Immature natural killer cell (primary cell): ENCODE results near the gene DLG2. TPM values are rescaled to one million over a fixed set of nuclear protein-coding genes. Genes with fewer than 3 reads are reported as not detected.

Source experiments
- DNase-seq, 3 donors: peaks; one replicate each; pipeline ENCODE4 v3.0.0; 2022; ENCODE audit warnings: mixed read lengths in 1 of 3
- H3K27ac Mint-ChIP-seq, 6 donors: one replicate each; pipeline ENCODE4 v1.8.0; 2020; ENCODE audit warnings: mixed read lengths in 6 of 6, mild to moderate bottlenecking in 5 of 6, inconsistent platforms in 4 of 6, moderate library complexity in 3 of 6
- H3K27me3 Mint-ChIP-seq, 3 donors: one replicate each; pipeline ENCODE4 v1.8.0; 2020 to 2021; ENCODE audit warnings: low read depth in 3 of 3, mild to moderate bottlenecking in 3 of 3, mixed read lengths in 3 of 3, moderate library complexity in 3 of 3, inconsistent platforms in 1 of 3
- H3K36me3 Mint-ChIP-seq, 3 donors: one replicate each; pipeline ENCODE4 v1.8.0; 2020; ENCODE audit warnings: mixed read lengths in 3 of 3, inconsistent platforms in 2 of 3, mild to moderate bottlenecking in 2 of 3
- H3K4me1 Mint-ChIP-seq, 2 donors: one replicate each; pipeline ENCODE4 v1.8.0; 2020; ENCODE audit warnings: inconsistent platforms in 2 of 2, mild to moderate bottlenecking in 2 of 2, mixed read lengths in 2 of 2, moderate library complexity in 1 of 2
- H3K4me3 Mint-ChIP-seq, 5 donors: one replicate each; pipeline ENCODE4 v1.8.0; 2020; ENCODE audit warnings: mild to moderate bottlenecking in 5 of 5, mixed read lengths in 5 of 5, inconsistent platforms in 3 of 5, moderate library complexity in 3 of 5
- H3K9me3 Mint-ChIP-seq, 6 donors: one replicate each; pipeline ENCODE4 v1.8.0; 2020; ENCODE audit warnings: mild to moderate bottlenecking in 6 of 6, mixed read lengths in 6 of 6, inconsistent platforms in 4 of 6, moderate library complexity in 3 of 6
- polyA plus RNA-seq, 3 donors: library from polyadenylated mRNA; unstranded; fragments of 300-500 nt; fragmentation: Illumina TruSeq; gene quantifications; one replicate each; pipeline ENCODE4 v1.2.3, GENCODE V29; 2021

DLG2 gene
- polyA plus RNA-seq, 3 donors from 2014 or later: 0.57 to 1.9 (median 1.2) TPM

- Mint-ChIP-seq H3K4me3 (no peak overlapping the region), H3K36me3 (peaks cover 0 to 4% (median 0%) of the 10 kb centered on the region in 3 donors), H3K4me1 (no peaks in the 10 kb centered on the region), H3K27me3 (peaks cover 0 to 1% (median 0%) of the 10 kb centered on the region in 3 donors), H3K9me3 (peaks cover 0 to 49% (median 14%) of the 10 kb centered on the region in 6 donors), H3K27ac (no peak overlapping the region)
- DNase-seq: no peak
These were observed 1768.5 kb downstream of the DLG2 start for GRCh38 chr11:83858694-83859093.

- H3K36me3 Mint-ChIP-seq: peaks cover 0 to 4% (median 0%) of the 10 kb centered on the region in 3 donors
- H3K9me3 Mint-ChIP-seq: peaks cover 2 to 43% (median 13%) of the 10 kb centered on the region in 6 donors
- no peak overlapping the region for H3K4me3 Mint-ChIP-seq
These were observed 1771.9 kb downstream of the DLG2 start for GRCh38 chr11:83855237-83855636.

DNA sequence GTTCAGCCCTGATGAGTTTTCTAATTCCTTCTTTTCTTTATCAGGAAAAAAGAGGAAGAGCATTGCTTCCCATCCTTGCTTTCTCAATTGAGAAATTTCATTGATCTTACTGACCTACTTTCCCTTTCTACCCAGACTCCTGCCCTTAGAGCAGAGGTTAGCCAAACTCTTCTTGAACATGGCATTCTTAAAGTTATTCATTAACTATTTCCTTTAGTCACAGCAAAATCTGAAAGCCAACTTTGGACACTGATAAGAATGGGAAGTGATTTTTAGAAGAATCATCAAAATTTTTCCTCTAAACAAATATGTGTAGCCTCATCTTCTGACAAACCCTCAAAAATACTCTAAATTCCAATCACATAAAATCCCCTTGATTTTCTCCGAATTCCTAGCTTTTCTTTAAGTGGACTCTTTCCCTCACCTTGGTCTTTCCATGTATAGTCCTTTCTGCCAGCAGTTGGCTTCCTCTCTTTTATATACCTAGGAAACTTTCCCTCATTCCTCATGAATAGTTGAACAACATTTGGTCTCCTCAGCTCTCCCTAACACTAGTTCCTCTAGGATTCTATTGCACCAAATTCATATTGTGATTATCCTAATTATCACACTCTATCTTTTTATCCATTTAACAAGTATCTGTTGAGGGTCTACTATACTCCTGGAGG is 1774.2 kb downstream of the DLG2 start:
- no peaks in the 10 kb centered on the region for H3K36me3 Mint-ChIP-seq
- H3K4me3 Mint-ChIP-seq: no peak overlapping the region
- H3K27me3 Mint-ChIP-seq: peaks cover 0 to 5% (median 0%) of the 10 kb centered on the region in 3 donors
- no peaks in the 10 kb centered on the region for H3K4me1 Mint-ChIP-seq
- H3K27ac Mint-ChIP-seq: no peak overlapping the region
- H3K9me3 Mint-ChIP-seq: peaks cover 2 to 37% (median 11%) of the 10 kb centered on the region in 6 donors
- no peak for DNase-seq

More at GRCh38 chr11:83855237-83855636, 1771.9 kb downstream of the DLG2 start:
- Mint-ChIP-seq H3K27me3 (peaks cover 0 to 3% (median 0%) of the 10 kb centered on the region in 3 donors), H3K27ac (no peak overlapping the region), H3K4me1 (no peaks in the 10 kb centered on the region)
- no peak for DNase-seq

- Mint-ChIP-seq H3K36me3 (no peaks in the 10 kb centered on the region), H3K4me3 (no peak overlapping the region), H3K27ac (no peak overlapping the region), H3K4me1 (no peaks in the 10 kb centered on the region), H3K9me3 (peaks cover 2 to 28% (median 6%) of the 10 kb centered on the region in 6 donors), H3K27me3 (peaks cover 0 to 5% (median 0%) of the 10 kb centered on the region in 3 donors)
- no peak for DNase-seq
These were observed 1775.1 kb downstream of the DLG2 start for GRCh38 chr11:83852012-83852411.

DNA sequence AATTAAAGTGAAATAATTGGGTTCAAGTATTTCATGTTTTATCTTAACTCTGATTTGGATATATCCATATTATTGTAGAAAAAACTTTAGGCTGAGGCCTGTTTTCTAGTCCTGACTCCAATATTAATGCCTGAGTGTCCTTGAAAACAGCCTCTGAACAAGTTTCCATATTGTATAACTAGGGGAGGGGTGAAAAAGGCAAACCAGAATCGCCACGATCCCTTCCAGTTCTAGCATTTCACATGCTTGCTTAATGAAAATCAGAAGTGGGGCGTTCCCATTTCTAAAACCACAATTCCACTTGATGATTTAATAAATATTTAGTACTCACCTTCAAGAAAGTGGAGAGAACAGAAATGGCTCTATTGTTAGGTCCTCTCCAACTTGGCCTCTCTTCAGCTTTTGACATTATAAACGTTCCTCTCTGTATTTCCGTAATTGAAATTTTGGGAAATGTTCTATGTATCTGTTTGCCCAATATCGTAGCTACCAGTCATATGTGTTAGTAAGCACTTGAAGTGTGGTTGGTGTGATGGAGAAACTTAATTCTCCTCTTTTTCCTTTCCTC is 1779.6 kb downstream of the DLG2 start:
- no peaks in the 10 kb centered on the region for H3K4me1 Mint-ChIP-seq
- no peak overlapping the region for H3K4me3 Mint-ChIP-seq
- no peaks in the 10 kb centered on the region for H3K36me3 Mint-ChIP-seq
- H3K27me3 Mint-ChIP-seq: peaks cover 0 to 4% (median 0%) of the 10 kb centered on the region in 3 donors
- DNase-seq: no peak
- no peak overlapping the region for H3K27ac Mint-ChIP-seq
- H3K9me3 Mint-ChIP-seq: peaks cover 0 to 12% (median 3%) of the 10 kb centered on the region in 6 donors

DNA sequence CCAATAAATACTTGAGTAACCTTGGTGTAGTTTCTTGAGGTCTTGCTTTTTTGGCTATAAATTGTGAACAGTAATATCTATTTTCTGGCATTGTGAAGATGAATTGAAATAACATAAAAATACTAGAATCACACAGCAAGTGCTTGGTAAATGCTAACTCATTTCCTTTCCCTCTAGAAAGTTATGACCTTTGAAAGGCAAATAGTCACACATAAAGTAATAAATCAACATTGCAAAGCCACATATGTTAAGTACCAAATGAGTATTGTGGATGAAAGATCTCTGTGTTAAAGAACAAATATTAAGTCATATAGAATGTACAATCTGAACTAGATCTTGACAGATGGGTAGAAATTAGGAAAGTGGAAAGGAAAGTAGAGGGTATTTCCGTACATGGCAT is 1781.3 kb downstream of the DLG2 start:
- H3K27ac Mint-ChIP-seq: no peak overlapping the region
- H3K36me3 Mint-ChIP-seq: no peaks in the 10 kb centered on the region
- no peak for DNase-seq
- H3K9me3 Mint-ChIP-seq: peaks cover 0 to 12% (median 5%) of the 10 kb centered on the region in 6 donors
- no peaks in the 10 kb centered on the region for H3K4me1 Mint-ChIP-seq
- peaks cover 0 to 4% (median 0%) of the 10 kb centered on the region in 3 donors for H3K27me3 Mint-ChIP-seq
- H3K4me3 Mint-ChIP-seq: no peak overlapping the region

DNA sequence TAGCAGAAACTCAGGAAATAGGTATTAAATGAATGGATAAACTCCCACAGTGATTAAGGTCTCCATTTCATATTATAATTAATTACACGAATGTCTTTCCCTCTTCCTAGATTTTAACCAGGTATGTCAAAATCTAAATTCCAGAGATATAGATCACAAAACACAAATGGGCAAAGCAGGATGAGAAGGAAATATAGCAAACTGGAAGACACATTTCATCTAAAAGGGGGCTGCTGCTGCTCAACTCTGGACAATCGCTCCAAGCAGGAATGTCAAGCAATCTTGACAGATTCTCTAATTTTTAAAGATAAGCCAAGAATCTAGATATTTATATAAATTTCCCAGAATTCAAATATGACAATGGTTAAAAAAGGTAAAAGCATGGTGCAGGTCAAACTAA is 1786.8 kb downstream of the DLG2 start:
- Mint-ChIP-seq H3K4me3 (no peak overlapping the region), H3K4me1 (peaks cover 1 to 4% of the 10 kb centered on the region in 2 donors), H3K9me3 (peaks cover 0 to 5% (median 0%) of the 10 kb centered on the region in 6 donors), H3K36me3 (no peaks in the 10 kb centered on the region), H3K27ac (no peak overlapping the region), H3K27me3 (no peaks in the 10 kb centered on the region)
- DNase-seq: no peak

GRCh38 chr11:83836883-83837654 is 1790.1 kb downstream of the DLG2 start:
- H3K4me1 Mint-ChIP-seq: peaks cover 2 to 8% of the 10 kb centered on the region in 2 donors
- no peaks in the 10 kb centered on the region for H3K36me3 Mint-ChIP-seq
- no peak overlapping the region for H3K4me3 Mint-ChIP-seq
- H3K27ac Mint-ChIP-seq: no peak overlapping the region
- H3K27me3 Mint-ChIP-seq: no peaks in the 10 kb centered on the region
- DNase-seq: no peak
- peaks cover 0 to 7% (median 0%) of the 10 kb centered on the region in 6 donors for H3K9me3 Mint-ChIP-seq

DNA sequence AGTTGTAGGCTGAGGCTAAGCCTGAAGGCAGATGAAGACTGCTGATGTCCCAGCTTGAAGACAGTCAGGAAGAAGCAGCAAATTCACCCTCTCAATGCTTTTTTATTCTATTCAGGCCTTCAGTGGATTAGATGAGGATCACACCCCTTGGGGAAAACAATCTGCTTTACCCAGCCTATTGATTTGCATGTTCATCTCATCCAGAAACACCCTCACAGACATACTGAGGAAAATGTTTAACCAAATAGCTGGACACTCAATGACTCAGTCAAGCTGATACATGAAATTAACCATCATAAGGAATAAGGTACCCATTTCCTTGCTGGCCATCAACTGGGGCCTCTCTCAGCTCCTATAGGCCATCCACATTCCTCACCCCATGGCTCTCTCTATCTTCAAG is 1791.1 kb downstream of the DLG2 start:
- Mint-ChIP-seq H3K4me3 (no peak overlapping the region), H3K36me3 (no peaks in the 10 kb centered on the region), H3K4me1 (peaks cover 2 to 8% of the 10 kb centered on the region in 2 donors), H3K27me3 (peaks cover 0 to 3% (median 0%) of the 10 kb centered on the region in 3 donors), H3K27ac (no peak overlapping the region), H3K9me3 (peaks cover 0 to 3% (median 0%) of the 10 kb centered on the region in 6 donors)
- no peak for DNase-seq

DNA sequence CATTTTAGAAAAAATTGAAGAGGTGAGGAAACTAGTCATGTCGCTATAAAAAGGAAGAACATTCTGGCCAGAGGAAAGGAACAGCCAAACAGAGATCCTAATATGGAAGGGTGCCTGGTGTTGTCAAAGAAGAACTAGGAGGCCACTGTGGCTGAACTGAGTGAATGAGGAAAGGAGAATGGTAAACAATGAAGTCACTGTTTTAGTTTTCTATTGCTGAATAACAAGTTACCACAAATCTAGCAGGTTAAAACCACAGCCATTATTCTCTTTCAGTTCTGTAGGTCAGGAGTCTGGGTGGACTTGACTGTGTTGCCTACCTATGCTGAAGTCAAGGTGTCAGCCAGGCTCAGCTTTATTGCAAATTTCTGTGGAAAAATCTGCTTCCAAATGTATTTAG is 1791.7 kb downstream of the DLG2 start:
- H3K27ac Mint-ChIP-seq: no peak overlapping the region
- H3K36me3 Mint-ChIP-seq: no peaks in the 10 kb centered on the region
- no peak overlapping the region for H3K4me3 Mint-ChIP-seq
- no peak for DNase-seq
- H3K9me3 Mint-ChIP-seq: peaks cover 0 to 3% (median 0%) of the 10 kb centered on the region in 6 donors
- H3K4me1 Mint-ChIP-seq: peaks cover 2 to 8% of the 10 kb centered on the region in 2 donors
- H3K27me3 Mint-ChIP-seq: peaks cover 0 to 3% (median 0%) of the 10 kb centered on the region in 3 donors

- Mint-ChIP-seq H3K27ac (no peak overlapping the region), H3K4me3 (no peak overlapping the region), H3K4me1 (peaks cover 2 to 8% of the 10 kb centered on the region in 2 donors), H3K27me3 (peaks cover 0 to 3% (median 0%) of the 10 kb centered on the region in 3 donors), H3K36me3 (no peaks in the 10 kb centered on the region), H3K9me3 (peaks cover 0 to 3% (median 0%) of the 10 kb centered on the region in 6 donors)
- DNase-seq: no peak
These were observed 1795.2 kb downstream of the DLG2 start for GRCh38 chr11:83831929-83832328.

DNA sequence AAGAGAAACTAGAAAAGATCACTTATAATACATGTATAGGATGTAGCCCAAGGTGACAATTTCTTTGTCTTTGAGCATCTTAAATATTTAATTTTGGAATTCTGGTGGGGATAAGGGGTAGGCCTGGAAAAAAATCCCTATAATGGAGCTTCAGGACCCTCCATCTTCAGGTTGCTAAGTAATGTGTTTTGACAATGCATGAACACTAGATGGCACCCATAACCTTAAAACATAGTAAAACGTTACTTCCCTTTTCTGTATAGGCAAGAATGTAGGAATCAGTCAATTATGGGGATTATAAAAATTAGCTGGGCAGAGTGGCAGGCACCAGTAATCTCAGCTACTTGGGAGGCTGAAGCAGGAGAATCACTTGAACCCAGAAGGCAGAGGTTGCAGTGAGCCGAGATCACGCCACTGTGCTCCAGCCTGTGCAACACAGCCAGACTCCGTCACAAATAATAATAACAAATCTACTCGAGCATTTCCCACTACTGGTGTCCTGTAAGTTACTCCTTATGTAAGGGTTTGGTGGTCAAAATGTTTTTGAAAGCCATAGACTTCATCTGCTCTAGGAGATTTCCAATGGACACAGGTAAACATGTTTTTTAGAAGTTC is 1799.1 kb downstream of the DLG2 start:
- Mint-ChIP-seq H3K36me3 (no peaks in the 10 kb centered on the region), H3K9me3 (no peaks in the 10 kb centered on the region), H3K4me1 (no peaks in the 10 kb centered on the region), H3K4me3 (no peak overlapping the region), H3K27me3 (peaks cover 0 to 3% (median 3%) of the 10 kb centered on the region in 3 donors), H3K27ac (no peak overlapping the region)
- DNase-seq: no peak

- no peak for DNase-seq
- no peak overlapping the region for H3K27ac Mint-ChIP-seq
- peaks cover 0 to 3% (median 3%) of the 10 kb centered on the region in 3 donors for H3K27me3 Mint-ChIP-seq
- H3K4me3 Mint-ChIP-seq: no peak overlapping the region
- no peaks in the 10 kb centered on the region for H3K9me3 Mint-ChIP-seq
- H3K4me1 Mint-ChIP-seq: no peaks in the 10 kb centered on the region
- H3K36me3 Mint-ChIP-seq: no peaks in the 10 kb centered on the region
These were observed 1799.6 kb downstream of the DLG2 start for GRCh38 chr11:83827520-83827919.
